ENCODE data around the gene BZW1.
"Not testable (repeated sequence)": the region's sequence is repeated elsewhere in the genome, so short reads cannot be mapped to it uniquely, and the experiment has no call there.

Gene BZW1

DNA sequence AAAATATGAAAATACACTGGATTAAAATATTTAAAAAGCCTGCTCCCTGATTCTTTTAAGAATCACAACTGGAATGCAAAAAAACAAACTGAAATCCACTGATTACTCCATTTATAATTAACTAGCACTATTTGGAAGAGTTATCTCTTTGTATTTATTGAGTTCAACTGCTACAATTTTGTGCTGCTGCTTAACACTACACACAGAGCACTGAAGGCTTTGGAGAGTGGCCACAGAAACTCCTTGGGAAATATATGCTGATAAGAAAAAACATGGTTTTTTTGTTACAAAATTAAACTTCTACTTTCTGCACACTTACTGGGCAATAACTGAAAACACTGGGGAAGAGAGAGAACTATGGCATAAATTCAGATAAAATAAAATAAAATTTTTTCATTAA, 19.8 kb upstream of the BZW1 start:
- no peak for DNase-seq (ENCODE audit: low read depth in 2 of 2)

GRCh38 chr2:200794143-200794542, 17.6 kb upstream of the BZW1 start:
- no peak for DNase-seq (ENCODE audit: low read depth in 2 of 2)

DNA sequence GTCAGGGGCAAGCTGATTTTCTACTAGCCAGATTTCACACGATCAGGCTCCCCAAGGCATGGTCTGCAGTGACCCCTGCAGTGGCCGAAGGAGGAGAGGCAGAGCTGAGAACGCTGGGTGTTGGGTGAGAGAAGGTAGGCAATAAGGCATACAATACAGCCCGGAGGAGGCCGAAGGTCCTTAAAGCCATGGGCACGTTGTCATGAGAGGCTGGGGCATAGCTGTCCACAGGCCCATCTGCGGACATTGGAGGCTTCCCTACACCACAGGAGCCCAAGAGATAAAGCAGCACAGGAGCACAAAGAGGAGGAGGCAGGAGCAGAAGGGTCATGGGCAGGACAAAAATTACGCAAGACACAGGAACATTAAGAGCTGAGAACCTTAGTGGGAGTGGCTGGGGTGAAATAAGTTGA, 16.7 kb upstream of the BZW1 start:
- no peak for DNase-seq (ENCODE audit: low read depth in 2 of 2)

DNA sequence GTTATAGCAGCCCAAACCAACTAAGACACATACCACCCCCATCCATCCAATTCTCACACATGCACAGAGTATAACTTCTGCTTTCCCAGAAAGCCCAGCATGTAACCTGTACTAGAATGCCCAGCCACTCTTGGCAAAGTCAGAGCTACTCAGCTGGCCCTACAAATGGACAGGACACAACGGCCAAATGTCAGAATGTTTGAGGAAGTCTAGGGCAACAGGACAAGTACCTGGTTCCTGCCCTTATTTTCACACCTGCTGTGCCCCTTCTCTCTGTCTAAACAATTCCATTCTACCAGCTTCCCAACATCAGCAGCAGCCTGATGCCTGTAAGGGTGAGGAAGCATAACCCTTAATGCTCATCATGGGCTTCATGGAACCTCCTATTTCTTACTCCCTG, 15.1 kb upstream of the BZW1 start:
- DNase-seq (ENCODE audit: low read depth in 2 of 2): no peak

DNA sequence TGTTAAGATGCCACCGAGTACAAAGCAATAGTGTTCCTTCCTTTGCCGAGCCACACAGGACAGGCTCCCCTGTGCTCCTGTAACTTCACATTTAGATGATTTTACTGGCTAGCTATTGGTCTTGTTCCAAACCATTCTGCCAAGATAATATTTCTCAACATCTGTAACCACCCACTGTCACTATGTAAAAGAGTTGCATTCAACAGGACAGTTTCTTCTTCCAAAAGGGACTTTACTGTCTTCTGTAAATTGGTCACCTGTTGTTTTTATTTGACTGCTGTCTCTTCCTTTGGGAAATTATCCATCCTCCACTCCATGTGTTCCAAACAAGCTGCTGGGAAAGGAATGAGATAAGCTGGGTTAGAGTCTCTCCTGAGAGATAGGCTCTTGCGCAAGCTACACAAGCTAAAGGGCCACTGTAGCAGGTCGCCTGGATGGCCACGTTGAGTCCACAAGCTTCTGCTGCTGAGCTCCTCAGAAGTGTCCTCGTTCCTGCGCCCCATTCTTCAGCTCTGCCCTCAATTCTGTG, 14.4 kb upstream of the BZW1 start:
- DNase-seq (ENCODE audit: low read depth in 2 of 2): no peak

- no peak for DNase-seq (ENCODE audit: low read depth in 2 of 2)
Measured at GRCh38 chr2:200798514-200798913, 13.2 kb upstream of the BZW1 start.

- no peak for DNase-seq (ENCODE audit: low read depth in 2 of 2)
Measured at GRCh38 chr2:200800458-200800857, 11.3 kb upstream of the BZW1 start.

GRCh38 chr2:200801431-200801830, 10.3 kb upstream of the BZW1 start:
- not testable (repeated sequence) for DNase-seq (ENCODE audit: low read depth in 2 of 2)

DNA sequence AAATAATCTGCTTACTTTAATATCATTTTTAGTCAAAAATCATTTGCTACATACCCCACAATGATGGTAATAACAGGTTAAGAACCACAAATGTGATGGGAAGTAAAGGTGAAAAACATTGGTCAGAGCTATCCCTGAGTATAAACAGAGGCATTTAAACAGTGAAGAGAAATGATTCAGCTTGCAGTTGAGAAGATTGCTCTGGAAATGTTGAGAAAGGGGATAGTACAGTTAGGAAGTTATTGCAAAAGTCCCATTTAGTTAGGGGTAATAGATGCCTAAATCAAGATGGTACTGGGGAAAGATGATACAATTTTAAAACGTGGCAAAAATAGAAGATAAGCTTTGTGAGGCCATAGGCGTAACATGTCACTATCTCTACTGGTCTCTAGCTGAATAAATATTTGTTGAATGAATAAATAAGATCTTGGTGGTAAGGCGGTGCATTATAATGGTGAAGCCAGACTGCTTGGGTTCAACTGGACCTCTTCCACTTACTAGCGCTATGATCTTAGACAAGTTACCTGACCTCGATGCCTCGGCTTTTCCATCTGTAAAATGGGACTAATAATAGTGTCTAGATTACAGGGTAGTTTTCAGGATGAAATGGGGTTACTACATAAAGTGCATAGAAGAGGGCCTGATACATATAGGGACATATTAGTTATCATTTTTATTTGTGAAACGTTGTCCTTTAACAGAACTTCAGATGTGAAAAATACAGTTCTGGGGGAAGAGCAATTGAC, 2.0 kb upstream of the BZW1 start:
- DNase-seq (ENCODE audit: low read depth in 2 of 2): no peak

GRCh38 chr2:200810252-200810997, 1.3 kb upstream of the BZW1 start:
- peak in 1 of 2 experiments; percentile 55 for DNase-seq (ENCODE audit: low read depth in 2 of 2)

GRCh38 chr2:200810998-200811332, 745 bp upstream of the BZW1 start:
- DNase-seq (ENCODE audit: low read depth in 2 of 2): no peak

GRCh38 chr2:200812122-200813022, 662 bp downstream of the BZW1 start:
- peak in 1 of 2 experiments; percentile 18 for DNase-seq (ENCODE audit: low read depth in 2 of 2)

DNA sequence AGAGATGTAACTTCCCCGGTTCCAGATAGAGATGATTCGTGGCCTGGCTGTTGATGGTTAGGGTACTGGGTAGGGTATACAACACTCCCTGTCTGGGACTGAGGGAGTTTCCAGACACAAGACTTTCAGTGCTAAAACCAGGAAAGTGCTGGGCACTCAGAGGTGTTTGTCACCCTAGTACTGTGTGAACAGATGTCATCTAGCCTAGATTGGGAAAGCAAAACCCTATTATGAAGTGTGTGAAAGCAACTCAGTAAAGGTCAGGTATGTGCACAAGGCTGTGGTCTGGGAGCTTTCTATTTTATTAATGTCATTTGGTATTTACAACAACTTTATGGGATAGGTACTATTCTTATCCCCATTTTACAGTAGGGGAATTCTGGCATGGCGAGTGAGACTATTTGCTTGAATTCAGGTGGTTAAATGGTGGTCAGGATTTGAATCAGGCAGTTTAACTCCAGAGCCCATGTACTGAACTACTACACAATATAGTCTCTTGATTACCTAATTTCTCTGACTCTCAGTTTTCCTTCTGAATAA, 2.6 kb downstream of the BZW1 start:
- no peak for DNase-seq (ENCODE audit: low read depth in 2 of 2)

- DNase-seq (ENCODE audit: low read depth in 2 of 2): no peak
Measured at GRCh38 chr2:200814917-200815316, 3.2 kb downstream of the BZW1 start.

DNA sequence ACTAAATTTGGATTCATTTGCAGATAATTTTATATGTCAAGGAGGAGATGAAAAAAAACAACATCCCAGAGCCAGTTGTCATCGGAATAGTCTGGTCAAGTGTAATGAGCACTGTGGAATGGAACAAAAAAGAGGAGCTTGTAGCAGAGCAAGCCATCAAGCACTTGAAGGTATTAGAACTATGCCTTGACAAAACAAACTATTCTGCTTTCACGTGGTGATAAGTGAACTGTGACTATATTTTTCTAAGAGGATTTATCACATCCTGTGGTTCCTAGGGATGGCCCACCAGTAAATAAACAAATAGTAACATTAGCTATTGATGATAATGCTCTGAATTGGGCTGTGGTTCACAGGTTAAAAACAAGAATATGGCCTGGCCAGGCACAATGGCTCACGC, 7.0 kb downstream of the BZW1 start:
- not testable (repeated sequence) for DNase-seq (ENCODE audit: low read depth in 2 of 2)

- DNase-seq (ENCODE audit: low read depth in 2 of 2): no peak
Measured at GRCh38 chr2:200820573-200821234, 9.0 kb downstream of the BZW1 start.

GRCh38 chr2:200821686-200822245, 10.1 kb downstream of the BZW1 start:
- no peak for DNase-seq (ENCODE audit: low read depth in 2 of 2)

DNA sequence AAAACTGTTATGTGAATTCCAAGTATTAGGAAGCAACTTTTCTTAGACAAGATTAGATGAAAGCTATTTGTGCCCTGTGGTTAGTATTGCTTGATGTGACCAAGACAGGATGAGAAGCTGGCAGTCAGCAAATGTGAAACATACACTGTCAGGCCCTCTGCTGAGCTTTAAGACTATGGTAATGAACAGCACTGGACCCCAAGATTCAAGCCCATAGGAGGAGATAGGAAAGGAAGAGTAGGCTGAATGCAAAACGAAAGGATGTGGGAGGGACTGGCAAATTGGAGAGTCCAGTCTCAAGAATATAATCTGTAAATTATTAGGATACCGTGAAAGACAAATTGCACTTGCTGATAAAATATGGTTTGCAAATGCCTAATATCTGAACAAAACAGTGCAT, 16.4 kb downstream of the BZW1 start:
- no peak for DNase-seq (ENCODE audit: low read depth in 2 of 2)

DNA sequence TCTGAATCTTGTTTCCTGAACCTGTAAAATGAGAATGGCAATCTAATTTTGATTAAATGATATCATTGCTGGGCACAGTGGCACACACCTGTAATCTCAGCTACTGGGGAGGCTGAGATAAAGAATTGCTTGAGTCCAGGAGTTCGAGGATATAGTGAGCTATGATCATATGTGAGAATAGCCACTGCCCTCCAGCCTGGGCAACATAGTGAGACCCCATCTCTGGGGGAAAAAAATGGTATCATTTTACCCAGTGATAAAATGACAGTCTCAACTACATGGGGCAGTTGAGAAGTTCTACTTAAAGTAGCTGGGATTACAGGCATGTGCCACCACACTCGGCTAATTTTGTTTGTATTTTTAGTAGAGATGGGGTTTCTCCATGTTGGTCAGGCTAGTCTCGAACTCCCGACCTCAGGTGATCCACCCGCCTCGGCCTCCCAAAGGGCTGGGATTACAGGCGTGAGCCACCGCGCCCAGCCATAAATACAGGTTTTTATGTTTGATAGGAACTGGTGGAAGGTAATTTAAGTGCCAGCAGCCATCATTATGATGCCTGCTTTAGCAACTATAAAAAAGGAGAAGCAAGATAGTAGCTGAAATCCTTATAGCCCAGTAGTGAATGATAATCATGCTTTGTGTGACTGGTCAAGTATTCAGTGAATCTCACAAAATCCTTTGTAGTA, 17.0 kb downstream of the BZW1 start:
- DNase-seq (ENCODE audit: low read depth in 2 of 2): no peak

DNA sequence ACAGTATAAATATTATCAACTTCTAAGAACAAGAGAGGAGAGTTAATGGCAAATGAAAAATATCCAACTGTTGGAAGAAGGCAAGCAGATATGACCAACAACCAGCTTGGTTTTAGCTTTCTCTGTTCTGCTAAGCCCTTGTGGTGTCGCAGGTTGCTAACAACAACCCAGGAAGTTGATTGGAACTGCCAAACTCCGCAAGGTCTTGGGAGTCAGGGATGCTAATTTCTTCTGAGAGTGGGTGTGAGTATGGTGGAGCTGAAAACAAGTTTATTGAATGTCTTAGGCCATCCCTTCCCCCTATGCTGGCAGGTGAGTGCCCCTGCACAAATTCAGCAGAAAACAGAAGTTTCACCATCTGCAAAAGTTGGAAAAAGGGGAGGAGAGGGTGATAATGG, 17.5 kb downstream of the BZW1 start:
- DNase-seq (ENCODE audit: low read depth in 2 of 2): no peak
